HG02938 (cell line): ENCODE results near the gene PYGB.
"Not testable (repeated sequence)": the region's sequence is repeated elsewhere in the genome, so short reads cannot be mapped to it uniquely, and the experiment has no call there.

Source experiments
- ATAC-seq: cut with Tn5 transposase; IDR thresholded peaks from one replicate; pipeline ENCODE4 v1.9.1; 2021; ENCODE audit warnings: mild to moderate bottlenecking, moderate library complexity; ENCODE audit not compliant: unreplicated experiment

Gene PYGB

DNA sequence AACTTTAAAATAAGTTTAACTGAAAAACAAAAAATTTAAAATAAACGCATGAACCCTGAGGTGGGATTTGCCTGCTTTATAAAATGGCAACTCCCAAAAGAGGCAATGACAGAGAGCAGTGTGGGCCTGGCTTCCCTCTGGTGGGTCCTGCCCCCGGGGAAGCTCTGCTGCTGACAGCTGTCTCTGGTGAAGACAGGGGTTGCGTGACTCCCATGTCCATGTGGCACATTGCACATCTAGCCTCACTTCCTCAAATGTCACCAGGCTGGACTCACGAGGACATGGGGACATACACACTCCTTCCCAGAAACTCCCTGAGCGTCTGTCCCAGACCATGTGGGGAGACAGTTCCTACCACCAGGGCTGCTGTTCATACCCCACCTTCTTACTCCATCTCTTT lies 76.5 kb downstream of the PYGB start:
- ATAC-seq = no peak

DNA sequence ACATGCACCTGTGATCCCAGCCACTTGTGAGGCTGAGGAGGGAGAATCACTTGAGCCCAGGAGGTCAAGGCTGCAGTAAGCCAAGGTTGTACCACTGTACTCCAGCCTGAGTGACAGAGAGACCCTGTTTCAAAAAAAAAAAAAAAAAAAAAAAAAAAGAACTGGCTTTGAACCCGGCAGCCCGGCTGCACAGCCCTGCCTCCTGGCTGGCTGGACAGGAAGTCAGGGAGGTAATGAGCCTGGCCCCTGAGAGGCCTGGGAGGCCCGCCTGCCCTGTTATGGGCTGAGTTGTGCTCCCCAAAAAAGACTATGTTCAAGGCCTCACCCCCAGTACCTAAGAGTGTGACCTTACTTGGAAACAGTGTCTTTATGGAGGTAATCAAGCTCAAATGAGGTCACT lies 77.2 kb downstream of the PYGB start:
- no peak for ATAC-seq

DNA sequence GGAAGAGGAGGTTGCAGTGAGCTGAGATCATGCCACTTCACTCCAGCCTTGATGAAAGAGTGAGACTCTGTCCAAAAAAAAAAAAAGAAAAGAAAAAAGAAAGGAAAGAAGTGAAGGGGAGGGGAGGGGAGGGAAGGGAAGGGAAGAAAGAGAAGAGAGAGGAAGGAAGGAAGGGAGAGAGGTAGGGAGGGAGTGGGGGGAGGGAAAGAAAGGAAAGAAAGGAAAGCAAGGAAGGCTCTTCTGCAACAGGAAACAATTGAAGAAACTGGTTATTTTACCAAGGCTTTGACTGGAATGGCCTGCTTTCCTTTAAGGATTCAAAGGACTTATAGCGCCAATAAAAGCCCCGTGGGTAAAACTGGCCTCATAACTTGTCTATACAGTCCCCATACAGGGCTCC lies 78.1 kb downstream of the PYGB start:
- no peak for ATAC-seq

DNA sequence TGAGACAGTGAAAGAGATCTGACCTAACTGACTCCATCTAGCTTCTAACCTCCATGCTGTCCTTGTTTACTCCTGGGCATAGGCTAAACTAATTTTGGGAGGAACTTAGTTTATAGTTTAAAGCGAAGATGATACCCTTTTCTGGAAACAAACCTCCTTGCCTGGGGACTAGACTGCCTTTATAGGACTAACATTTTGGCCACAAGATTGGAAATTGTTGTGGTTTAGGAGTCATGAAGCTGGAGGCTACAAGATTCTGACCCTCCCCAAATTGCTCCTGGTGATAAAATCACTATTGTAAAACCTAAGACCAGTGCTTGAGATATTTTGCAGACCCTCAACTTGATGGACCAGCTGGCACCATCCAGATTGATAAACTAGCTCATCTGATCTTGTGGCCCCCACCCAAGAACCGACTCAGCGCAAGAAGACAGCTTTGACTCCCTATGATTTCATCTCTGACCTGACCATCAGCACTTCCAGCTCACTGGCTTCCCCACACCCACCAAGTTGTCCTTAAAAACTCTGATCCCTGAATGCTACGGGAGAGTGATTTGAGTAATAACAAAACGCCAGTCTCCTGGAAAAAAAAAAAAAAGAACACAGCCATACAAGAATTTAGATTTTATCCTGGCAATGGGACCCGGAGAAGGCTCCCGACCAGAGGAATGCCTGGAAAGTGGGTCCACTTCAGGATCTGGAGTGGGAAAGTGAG lies 79.8 kb downstream of the PYGB start:
- no peak for ATAC-seq

DNA sequence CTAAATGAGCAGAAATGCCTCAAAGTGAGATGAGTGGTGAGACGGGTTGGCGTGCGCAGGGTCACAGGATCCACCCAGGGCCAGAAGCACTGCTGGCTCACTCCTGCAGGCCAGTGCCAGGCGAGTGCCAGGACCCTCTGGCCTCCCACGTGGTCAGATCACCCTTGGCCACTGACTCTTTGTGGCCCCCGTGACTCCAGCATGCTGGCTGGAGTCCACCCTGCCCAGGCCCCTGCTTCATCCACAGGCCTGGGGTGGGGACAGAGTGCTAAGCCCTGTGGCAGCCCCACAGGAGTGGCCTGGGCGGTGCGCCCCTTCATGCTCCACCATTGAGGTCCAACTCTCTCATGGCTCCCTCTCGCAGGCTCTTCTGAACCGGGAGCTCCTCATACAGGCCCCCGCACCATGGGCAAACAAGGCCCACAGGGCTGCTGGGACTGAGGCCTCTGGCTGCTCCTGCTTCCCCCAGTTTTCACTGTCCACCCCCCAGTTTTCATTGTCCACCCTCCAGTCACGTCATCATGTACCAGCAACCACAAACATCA lies 81.1 kb downstream of the PYGB start:
- no peak for ATAC-seq

DNA sequence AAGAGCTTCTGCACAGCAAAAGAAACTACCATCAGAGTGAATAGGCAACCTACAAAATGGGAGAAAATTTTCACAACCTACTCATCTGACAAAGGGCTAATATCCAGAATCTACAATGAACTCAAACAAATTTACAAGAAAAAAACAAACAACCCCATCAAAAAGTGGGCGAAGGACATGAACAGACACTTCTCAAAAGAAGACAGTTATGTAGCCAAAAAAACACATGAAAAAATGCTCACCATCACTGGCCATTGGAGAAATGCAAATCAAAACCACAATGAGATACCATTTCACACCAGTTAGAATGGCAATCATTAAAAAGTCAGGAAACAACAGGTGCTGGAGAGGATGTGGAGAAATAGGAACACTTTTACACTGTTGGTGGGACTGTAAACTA lies 87.1 kb downstream of the PYGB start:
- not testable (repeated sequence) for ATAC-seq

DNA sequence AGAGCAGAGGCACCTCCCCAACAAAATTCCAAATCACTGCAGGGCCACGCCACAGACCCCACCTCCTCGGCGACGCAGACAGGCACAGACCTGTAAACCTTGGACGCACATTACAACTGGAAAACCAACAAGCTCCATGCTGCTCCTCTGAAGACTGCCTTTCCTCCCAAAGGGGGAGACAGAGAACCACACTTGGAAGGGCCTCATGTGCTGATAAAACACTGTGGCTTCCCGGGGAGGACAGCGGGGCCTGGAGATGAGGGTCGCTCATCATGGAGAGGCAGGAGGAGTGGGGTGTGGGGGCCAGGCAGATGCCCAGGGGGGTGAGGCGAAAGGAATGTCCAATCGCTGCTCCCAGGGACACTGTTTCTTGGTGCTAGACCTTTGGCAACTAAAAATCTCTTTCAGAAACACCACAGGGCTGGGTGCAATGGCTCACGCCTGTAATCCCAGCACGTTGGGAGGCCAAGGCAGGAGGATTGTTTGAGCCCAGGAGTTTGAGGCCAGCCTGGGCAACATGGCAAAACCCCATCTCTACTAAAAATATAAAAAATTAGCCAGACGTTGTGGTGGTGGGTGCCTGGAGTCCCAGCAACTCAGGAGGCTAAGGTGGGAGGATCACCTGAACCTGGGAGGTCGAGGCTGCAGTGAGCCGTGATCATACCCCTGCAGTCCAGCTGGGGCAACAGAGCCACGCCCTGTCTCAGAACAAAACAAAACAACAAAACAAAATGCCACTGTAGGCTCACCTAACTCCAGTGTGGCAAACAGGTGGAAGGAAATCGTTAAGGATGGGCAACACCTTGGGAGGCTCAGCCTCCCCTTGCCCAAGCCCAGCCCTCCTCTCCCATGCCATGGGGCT lies 88.9 kb downstream of the PYGB start:
- no peak for ATAC-seq

DNA sequence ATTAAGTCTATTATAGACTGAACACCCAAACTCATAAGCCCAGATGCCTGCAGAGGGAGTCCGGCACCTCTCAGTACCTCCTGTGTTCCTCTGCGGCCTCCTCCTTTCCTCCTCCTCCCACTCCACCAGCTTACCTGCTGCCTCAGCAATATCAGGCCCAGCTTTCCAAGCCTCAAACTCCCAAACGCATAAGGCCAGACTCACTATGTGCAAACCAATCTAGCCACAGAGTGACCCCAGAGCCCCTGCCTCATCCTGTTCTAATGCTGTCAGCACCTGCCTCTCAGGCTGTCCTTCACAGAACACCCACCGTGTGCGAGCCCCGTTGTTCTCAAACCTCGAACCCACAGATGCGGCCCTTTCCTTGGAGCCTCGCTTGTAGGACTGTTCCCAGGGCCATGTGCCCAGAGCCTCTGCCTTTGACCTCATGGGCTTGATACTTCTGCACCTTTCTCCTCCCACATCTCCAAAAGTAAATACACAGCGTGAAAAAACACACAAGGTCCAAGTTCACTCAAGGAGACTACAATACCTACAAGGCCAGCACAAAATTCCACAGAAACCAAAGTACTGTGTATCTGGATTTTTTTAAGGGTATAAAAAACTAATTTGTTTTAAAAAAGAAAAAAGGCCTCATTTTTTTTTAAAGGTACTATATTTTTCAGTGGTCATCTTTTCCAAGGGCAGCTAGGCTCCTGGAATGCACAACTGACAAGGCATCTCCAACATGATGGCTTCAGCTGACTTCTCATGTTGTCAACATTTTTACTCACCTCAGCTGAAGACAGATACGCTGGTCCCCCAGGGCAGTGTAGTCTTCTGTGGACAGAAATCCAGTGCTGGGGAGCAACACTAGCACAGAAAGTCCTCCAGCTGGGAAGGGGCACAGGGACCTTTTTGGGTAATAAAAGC lies 90.5 kb downstream of the PYGB start:
- ATAC-seq = no peak

DNA sequence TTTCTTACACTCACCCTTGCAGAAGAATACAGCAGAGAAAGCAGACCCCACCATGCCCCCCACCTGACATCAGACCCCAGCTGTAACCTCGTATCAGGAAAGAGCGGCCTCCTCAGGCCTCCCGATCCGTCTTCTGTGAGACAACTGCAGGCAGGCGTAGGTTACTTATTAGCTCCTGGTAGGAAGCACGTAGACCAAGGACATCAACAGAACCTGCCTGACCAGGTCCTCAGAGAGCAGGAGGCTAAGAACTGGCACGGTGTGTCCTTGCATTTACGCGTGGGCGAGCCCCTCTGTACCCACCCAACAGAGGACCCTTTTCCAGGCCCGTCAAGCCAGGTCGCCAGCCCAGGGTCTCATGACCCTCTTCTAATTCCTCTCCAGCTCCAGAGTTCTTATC lies 91.7 kb downstream of the PYGB start:
- ATAC-seq = no peak

DNA sequence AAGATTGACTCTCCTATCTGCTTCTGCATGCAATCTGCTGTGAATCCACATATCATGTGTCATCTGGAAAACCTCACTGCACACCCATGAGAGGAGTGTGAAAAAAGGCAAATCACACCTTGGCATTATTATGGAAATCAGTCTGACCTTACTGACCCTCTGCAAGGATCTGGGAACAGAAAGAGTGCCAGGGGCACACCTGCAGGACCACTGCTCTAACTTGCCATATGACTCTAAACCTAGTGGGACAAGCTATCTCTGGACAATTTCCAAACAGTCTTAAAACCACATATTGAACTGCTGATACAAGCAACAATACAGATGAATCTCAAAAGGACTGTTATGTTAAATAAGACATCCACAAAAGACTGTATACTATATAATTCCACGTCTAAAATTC lies 92.5 kb downstream of the PYGB start:
- ATAC-seq = no peak

DNA sequence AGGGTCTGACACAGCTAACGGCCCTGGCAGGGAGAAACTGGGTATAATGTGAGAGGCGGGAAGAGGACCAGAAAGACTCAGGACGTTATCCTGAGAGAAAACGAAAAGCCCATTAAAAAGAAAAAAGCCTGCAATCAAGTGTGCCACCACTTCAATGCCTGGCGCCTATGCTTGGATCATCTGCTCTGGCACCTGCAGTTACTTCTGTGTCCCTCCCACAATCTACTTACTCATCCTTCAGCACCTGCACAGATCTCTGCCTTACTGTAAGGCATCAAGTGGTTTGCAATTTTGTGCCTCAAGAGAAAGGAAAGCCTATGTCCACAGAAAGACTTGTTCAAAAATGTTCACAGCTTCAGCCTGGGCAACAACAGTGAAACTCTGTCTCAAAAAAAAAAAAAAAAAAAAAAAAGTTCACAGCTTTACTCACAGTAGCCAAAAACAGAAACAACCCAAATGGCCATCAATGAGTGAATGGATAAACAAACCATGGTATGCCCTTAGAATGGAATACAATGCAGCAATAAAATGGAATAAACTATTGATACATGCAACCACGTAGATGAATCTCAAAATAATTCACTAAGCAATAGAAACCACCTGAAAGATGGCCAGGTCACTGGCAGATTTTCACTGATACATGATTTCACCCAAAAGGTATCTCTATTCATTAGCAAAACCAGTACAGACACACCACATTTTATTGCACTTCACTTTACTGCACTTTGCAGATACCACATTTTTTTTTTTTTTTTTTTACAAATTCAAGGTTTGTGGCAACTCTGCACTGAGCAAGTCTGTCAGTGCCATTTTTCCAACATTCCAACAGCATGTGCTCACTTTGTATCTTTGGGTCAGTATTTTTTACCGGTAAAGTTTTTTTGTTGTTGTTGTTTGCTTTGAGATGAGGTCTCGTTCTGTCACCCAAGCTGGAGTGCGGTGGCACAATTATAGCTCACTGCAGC lies 94.1 kb downstream of the PYGB start:
- no peak for ATAC-seq

DNA sequence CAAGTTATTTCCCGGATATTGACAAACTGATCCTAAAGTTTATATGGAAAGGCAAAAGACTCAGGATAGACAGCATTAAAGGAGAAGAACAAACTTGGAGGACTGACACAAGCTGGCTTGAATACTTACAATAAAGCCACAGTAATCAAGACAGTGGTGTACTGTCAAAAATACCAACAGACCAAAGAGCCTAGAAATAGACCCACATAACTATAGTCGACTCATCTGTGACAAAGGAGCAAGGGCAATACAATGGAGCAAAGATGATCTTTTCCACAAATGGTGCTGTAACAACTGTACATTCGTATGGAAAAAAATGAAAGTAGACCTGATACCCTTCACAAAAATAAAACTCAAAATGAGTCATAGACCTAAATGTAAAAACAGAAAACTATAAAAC lies 96.7 kb downstream of the PYGB start:
- no peak for ATAC-seq

DNA sequence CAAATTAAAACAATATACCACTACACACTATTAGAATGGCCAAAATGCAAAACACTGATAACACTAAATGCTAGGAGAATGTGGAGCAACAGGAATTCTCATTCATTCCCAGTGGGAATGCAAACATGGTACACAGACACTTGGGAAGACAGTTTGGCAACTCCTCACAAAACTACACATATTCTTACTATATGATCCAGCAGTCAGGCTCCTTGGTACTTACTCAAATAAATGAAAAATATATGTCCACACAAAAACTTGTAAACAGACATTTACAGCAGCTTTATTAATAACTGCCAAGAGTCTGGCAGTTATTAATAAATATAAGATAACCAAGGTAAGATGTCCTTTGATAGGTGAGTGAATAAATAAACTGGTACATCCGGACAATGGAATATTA lies 97.8 kb downstream of the PYGB start:
- no peak for ATAC-seq

DNA sequence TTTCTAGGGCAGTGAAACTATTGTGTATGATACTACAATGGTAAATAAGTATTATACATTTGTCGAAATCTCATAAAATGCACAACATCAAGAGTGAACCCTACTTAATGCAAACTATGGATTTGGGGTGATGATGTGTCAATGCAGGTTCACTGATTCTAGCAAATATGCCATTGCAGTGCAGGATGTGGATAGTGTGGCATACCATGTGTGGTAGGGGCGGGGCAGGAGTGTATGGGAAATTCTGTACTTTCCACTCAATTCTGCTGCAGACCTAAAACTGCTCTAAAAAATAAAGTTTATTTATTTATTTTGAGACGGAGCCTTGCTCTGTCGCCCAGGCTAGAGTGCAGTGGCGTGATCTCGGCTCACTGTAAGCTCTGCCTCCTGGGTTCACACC lies 98.5 kb downstream of the PYGB start:
- ATAC-seq = no peak
